Kidney (tissue), 14 donors: Measurements from ENCODE around the gene EDEM1. TPM values are rescaled to one million over a fixed set of nuclear protein-coding genes. Genes with fewer than 3 reads are reported as not detected.

Source experiments
- DNase-seq, 5 donors: peaks; one replicate each; pipeline ENCODE4 v3.0.0-alpha.2; 2013 to 2020
- FAIRE-seq: peaks from 2 replicates; lab custom pipeline; 2012; peaks lifted over from hg19 to GRCh38; lab: Jason Lieb, UNC
- H3K27ac ChIP-seq, 2 donors: one replicate each; pipeline ENCODE4 v1.7.0; 2013; ENCODE audit warnings: low read depth in 2 of 2, low read length in 2 of 2, inconsistent platforms in 1 of 2
- H3K27me3 ChIP-seq: one replicate; pipeline ENCODE4 v1.7.1; 2013; ENCODE audit warnings: low read length, inconsistent platforms; ENCODE audit not compliant: control insufficient read depth, insufficient read depth
- H3K36me3 ChIP-seq, 3 donors: one replicate each; pipeline versions ENCODE4 v1.7.0 to v1.7.1; 2013; ENCODE audit warnings: low read length in 3 of 3, control low read depth in 1 of 3, inconsistent platforms in 1 of 3; ENCODE audit not compliant: insufficient read depth in 3 of 3, control insufficient read depth in 2 of 3
- H3K4me1 ChIP-seq, 3 donors: one replicate each; pipeline versions ENCODE4 v1.7.0 to v1.7.1; 2013; ENCODE audit warnings: low read length in 3 of 3, inconsistent platforms in 1 of 3, low read depth in 1 of 3; ENCODE audit not compliant: control insufficient read depth in 2 of 3, insufficient read depth in 2 of 3
- H3K4me3 ChIP-seq, 3 donors: one replicate each; pipeline versions ENCODE4 v1.7.0 to v1.8.1; 2013; ENCODE audit warnings: low read length in 3 of 3, control low read depth in 1 of 3, inconsistent platforms in 1 of 3
- H3K9ac ChIP-seq, 3 donors: one replicate each; pipeline versions ENCODE4 v1.7.0 to v1.7.1; 2013; ENCODE audit warnings: low read length in 3 of 3, control low read depth in 1 of 3, inconsistent platforms in 1 of 3
- H3K9me3 ChIP-seq, 3 donors: one replicate each; pipeline versions ENCODE4 v1.7.0 to v1.7.1; 2013; ENCODE audit warnings: low read length in 3 of 3, control low read depth in 1 of 3, inconsistent platforms in 1 of 3; ENCODE audit not compliant: control insufficient read depth in 2 of 3, insufficient read depth in 1 of 3
- intact Hi-C: fragments of 100-400 bp; cut with DNase I; formaldehyde crosslinking; loops from one replicate; pipeline ENCODE4 v1.11.1; 2022
- polyA plus RNA-seq: library from polyadenylated mRNA; stranded (reverse); fragments of 350-450 nt; fragmentation: Illumina TruSeq; extraction: RNeasy Lipid Tissue Mini Kit (QIAGEN cat#74804); gene quantifications from one replicate; pipeline ENCODE4 v1.2.3, GENCODE V29; 2014; ENCODE audit warnings: low read depth, low replicate concordance; ENCODE audit not compliant: insufficient read depth
- total RNA-seq: library from RNA; stranded (reverse); fragmentation: NEBNext Ultra II Directional; extraction: Animal tissue kit (Norgen Biotek cat#: 25700); gene quantifications from one replicate; pipeline ENCODE4 v1.2.1, GENCODE V29; 2021
- TF ChIP-seq, protein P1 (sequence below): IDR thresholded peaks from 3 replicates; pipeline ENCODE4 v1.5.1; 2012; ENCODE audit warnings: mild to moderate bottlenecking, moderate library complexity, borderline replicate concordance; ENCODE audit not compliant: insufficient read depth; ENCODE audit errors: extremely low read depth
- donor health status: control.
- donor health status: control.
- donor health status: control.
- donor health status: control.
- donor health status: control.
- donor health status: DM: yes; HTN: yes; CAD: no.
- donor health status: Normal renal cell carcinoma (clear cell type).

Gene EDEM1
- total and polyA plus RNA-seq, 2 donors from 2014 or later: 5.5 to 47.5 TPM

- H3K27ac ChIP-seq: no peak overlapping the region
- peaks cover 0 to 4% (median 0%) of the 10 kb centered on the region in 3 donors for H3K4me1 ChIP-seq
- no peaks in the 10 kb centered on the region for H3K9me3 ChIP-seq
- DNase-seq (no peak), FAIRE-seq (no peak)
- TF ChIP-seq, protein P1, sequence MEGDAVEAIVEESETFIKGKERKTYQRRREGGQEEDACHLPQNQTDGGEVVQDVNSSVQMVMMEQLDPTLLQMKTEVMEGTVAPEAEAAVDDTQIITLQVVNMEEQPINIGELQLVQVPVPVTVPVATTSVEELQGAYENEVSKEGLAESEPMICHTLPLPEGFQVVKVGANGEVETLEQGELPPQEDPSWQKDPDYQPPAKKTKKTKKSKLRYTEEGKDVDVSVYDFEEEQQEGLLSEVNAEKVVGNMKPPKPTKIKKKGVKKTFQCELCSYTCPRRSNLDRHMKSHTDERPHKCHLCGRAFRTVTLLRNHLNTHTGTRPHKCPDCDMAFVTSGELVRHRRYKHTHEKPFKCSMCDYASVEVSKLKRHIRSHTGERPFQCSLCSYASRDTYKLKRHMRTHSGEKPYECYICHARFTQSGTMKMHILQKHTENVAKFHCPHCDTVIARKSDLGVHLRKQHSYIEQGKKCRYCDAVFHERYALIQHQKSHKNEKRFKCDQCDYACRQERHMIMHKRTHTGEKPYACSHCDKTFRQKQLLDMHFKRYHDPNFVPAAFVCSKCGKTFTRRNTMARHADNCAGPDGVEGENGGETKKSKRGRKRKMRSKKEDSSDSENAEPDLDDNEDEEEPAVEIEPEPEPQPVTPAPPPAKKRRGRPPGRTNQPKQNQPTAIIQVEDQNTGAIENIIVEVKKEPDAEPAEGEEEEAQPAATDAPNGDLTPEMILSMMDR: no peak
- intact Hi-C loops: loop anchor here (10.0 kb wide), 1 partner anchor 62 kb away; no protein-coding TSS in a partner anchor
- peaks cover 2 to 26% (median 10%) of the 10 kb centered on the region in 3 donors for H3K36me3 ChIP-seq
- no peak overlapping the region for H3K4me3 ChIP-seq
- H3K9ac ChIP-seq: no peak overlapping the region
- no peaks in the 10 kb centered on the region for H3K27me3 ChIP-seq
Measured at GRCh38 chr3:5197022-5197421, 9.5 kb downstream of the EDEM1 start.

DNA sequence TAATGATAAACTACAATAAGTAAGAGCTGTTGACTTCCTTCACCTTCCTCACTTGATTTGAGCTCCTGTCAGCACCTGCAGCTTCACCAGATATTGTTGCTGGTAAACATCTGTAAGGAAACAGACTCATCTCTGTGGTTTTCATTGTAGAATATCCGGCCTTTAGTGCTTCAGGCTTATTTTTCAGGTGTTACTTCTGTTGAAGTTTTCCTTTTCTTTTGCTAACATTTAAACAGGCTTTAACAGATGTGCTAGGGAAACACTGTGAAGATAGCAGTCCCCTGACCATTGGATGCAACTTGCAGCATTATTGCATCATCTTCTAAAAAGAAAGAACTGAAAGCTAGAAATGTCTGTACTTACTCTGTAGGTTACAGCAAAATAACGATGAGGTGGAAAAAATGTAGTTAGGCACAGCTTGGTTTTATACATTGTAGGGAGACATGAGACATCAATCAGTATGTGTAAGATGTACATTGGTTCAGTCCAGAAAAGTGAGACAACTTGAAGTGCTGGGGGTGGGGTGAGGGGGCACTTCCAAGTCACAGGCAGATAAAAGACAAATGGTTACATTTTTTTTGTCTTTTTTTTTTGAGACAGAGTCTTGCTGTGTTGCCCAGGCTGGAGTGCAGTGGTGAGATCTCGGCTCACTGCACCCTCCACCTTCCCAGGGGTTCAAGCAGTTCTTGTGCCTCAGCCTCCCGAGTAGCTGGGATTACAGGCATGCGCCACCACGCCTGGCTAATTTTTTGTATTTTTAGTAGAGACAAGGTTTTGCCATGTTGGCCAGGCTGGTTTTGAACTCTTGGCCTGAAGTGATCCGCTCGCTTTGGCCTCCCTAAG is 10.2 kb downstream of the EDEM1 start:
- Histone ChIP-seq H3K27ac (no peak overlapping the region), H3K9me3 (no peaks in the 10 kb centered on the region), H3K36me3 (peaks cover 2 to 33% (median 13%) of the 10 kb centered on the region in 3 donors), H3K27me3 (no peaks in the 10 kb centered on the region), H3K4me1 (peaks cover 0 to 4% (median 0%) of the 10 kb centered on the region in 3 donors), H3K9ac (no peak overlapping the region), H3K4me3 (no peak overlapping the region)
- intact Hi-C loops: loop anchor here (10.0 kb wide), 1 partner anchor 63 kb away; no protein-coding TSS in a partner anchor
- FAIRE-seq: no peak
- no peak for DNase-seq
- TF ChIP-seq, protein P1: no peak

DNA sequence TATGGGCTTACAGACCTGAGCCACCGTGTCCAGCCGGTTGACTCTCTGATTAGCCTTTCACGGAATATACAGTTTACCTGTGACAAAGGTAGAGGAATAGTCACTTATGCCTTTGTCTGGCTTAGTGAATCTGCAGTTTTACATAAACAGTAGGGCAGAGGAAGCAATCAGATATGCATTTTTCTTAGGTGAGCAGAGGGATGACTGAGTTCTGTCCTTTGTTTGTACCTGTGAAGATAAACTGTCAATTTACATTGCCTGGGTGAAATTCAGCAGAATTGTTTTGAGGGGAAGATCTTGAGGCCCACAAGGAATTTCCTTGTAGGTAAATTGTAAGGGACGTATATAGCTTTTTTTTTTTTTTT is 10.8 kb downstream of the EDEM1 start:
- H3K36me3 ChIP-seq: peaks cover 2 to 34% (median 17%) of the 10 kb centered on the region in 3 donors
- intact Hi-C loops: loop anchor here (10.0 kb wide), 1 partner anchor 63 kb away; no protein-coding TSS in a partner anchor
- no peak overlapping the region for H3K27ac ChIP-seq
- H3K9me3 ChIP-seq: no peaks in the 10 kb centered on the region
- DNase-seq: no peak
- no peaks in the 10 kb centered on the region for H3K27me3 ChIP-seq
- FAIRE-seq: no peak
- H3K4me3 ChIP-seq: no peak overlapping the region
- no peak overlapping the region for H3K9ac ChIP-seq
- peaks cover 0 to 4% (median 0%) of the 10 kb centered on the region in 3 donors for H3K4me1 ChIP-seq
- TF ChIP-seq, protein P1: no peak
